HG03565 (cell line): ENCODE data around the gene CYP26B1.

ENCODE experiments used
- ATAC-seq: cut with Tn5 transposase; IDR thresholded peaks from one replicate; pipeline ENCODE4 v1.9.1; 2021; ENCODE audit warnings: mild to moderate bottlenecking, moderate library complexity; ENCODE audit not compliant: unreplicated experiment

Gene CYP26B1

GRCh38 chr2:72083751-72084583, 63.7 kb downstream of the CYP26B1 start:
- no peak for ATAC-seq

GRCh38 chr2:72082887-72083286, 64.8 kb downstream of the CYP26B1 start:
- ATAC-seq: no peak

- ATAC-seq: no peak
Observed at GRCh38 chr2:72082021-72082601, 65.6 kb downstream of the CYP26B1 start.

- ATAC-seq: no peak
Observed at GRCh38 chr2:72081451-72081850, 66.2 kb downstream of the CYP26B1 start.

- no peak for ATAC-seq
Observed at GRCh38 chr2:72080286-72081145, 67.1 kb downstream of the CYP26B1 start.
